ENCODE measurements around the gene NID1. TPM values are rescaled to one million over a fixed set of nuclear protein-coding genes. Genes with fewer than 3 reads are reported as not detected.

The NID1 gene
- total and polyA plus RNA-seq, 7 donors, result 12.0 to 31.8 (median 22.2) TPM

- H3K4me3 ChIP-seq, result no peak overlapping the region
- ATAC-seq (no peak), DNase-seq (no peak)
- intact Hi-C loops (cut with DNase I), result no loop called here
- TF ChIP-seq, protein P1, sequence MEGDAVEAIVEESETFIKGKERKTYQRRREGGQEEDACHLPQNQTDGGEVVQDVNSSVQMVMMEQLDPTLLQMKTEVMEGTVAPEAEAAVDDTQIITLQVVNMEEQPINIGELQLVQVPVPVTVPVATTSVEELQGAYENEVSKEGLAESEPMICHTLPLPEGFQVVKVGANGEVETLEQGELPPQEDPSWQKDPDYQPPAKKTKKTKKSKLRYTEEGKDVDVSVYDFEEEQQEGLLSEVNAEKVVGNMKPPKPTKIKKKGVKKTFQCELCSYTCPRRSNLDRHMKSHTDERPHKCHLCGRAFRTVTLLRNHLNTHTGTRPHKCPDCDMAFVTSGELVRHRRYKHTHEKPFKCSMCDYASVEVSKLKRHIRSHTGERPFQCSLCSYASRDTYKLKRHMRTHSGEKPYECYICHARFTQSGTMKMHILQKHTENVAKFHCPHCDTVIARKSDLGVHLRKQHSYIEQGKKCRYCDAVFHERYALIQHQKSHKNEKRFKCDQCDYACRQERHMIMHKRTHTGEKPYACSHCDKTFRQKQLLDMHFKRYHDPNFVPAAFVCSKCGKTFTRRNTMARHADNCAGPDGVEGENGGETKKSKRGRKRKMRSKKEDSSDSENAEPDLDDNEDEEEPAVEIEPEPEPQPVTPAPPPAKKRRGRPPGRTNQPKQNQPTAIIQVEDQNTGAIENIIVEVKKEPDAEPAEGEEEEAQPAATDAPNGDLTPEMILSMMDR (IDR thresholded peaks at IDR 0.05), result no peak
- no peaks in the 10 kb centered on the region for H3K36me3 ChIP-seq (ENCODE audit: insufficient read depth in 1 of 2, low read depth in 1 of 2)
- WGBS, 3 donors, result 80 to 90% (median 84%) methylated on average over 4 of the region's 4 CpGs
- no peaks in the 10 kb centered on the region for H3K4me1 ChIP-seq
- no peaks in the 10 kb centered on the region for H3K27me3 ChIP-seq (ENCODE audit: insufficient read depth in 3 of 3, low read length in 2 of 3)
- no peaks in the 10 kb centered on the region for H3K9me3 ChIP-seq
- H3K27ac ChIP-seq, result no peak overlapping the region
Measured at GRCh38 chr1:235952950-235953615, 111.8 kb downstream of the NID1 start.

GRCh38 chr1:235951661-235952060 is 113.2 kb downstream of the NID1 start:
- no peak overlapping the region for H3K27ac ChIP-seq
- H3K9me3 ChIP-seq, result no peaks in the 10 kb centered on the region
- H3K4me1 ChIP-seq, result no peaks in the 10 kb centered on the region
- TF ChIP-seq, protein P1 (IDR thresholded peaks at IDR 0.05), result no peak
- intact Hi-C loops (cut with DNase I), result no loop called here
- 84 to 90% (median 87%) methylated on average over 4 of the region's 4 CpGs for WGBS, 3 donors
- no peak for ATAC-seq
- no peaks in the 10 kb centered on the region for H3K36me3 ChIP-seq (ENCODE audit: insufficient read depth in 1 of 2, low read depth in 1 of 2)
- no peak overlapping the region for H3K4me3 ChIP-seq
- H3K27me3 ChIP-seq (ENCODE audit: insufficient read depth in 3 of 3, low read length in 2 of 3), result no peaks in the 10 kb centered on the region
- no peak for DNase-seq

DNA sequence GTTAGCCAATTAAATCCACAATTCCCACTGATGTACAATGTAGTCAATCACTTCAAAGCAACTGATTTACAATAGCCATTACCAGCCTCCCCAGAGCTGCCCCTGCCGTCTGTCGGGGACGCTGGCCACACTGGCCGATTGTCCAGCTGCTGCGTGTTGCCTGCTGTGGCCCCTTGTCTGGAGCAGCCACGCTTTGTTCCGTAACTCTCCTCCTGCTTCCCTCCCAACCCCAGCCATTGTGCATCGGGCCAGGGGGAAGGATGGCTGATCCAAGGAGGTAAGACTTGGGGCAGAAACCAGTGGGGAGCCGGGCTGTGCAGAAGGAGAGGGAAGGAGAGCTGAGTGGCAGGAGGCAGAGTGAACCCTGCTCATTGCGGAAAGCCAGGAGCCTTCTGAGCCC is 114.6 kb downstream of the NID1 start:
- 73 to 78% (median 74%) methylated on average over 10 of the region's 10 CpGs for WGBS, 3 donors
- DNase-seq, result no peak
- Histone ChIP-seq H3K36me3 (ENCODE audit: insufficient read depth in 1 of 2, low read depth in 1 of 2) (no peaks in the 10 kb centered on the region), H3K27me3 (ENCODE audit: insufficient read depth in 3 of 3, low read length in 2 of 3) (no peaks in the 10 kb centered on the region), H3K27ac (no peak overlapping the region), H3K4me3 (no peak overlapping the region), H3K4me1 (no peaks in the 10 kb centered on the region), H3K9me3 (no peaks in the 10 kb centered on the region)
- intact Hi-C loops (cut with DNase I), result no loop called here
- no peak for ATAC-seq
- TF ChIP-seq, protein P1 (IDR thresholded peaks at IDR 0.05), result no peak

GRCh38 chr1:235948774-235949427 is 116.0 kb downstream of the NID1 start:
- Histone ChIP-seq H3K4me3 (no peak overlapping the region), H3K27ac (no peak overlapping the region), H3K4me1 (no peaks in the 10 kb centered on the region), H3K9me3 (no peaks in the 10 kb centered on the region), H3K27me3 (ENCODE audit: insufficient read depth in 3 of 3, low read length in 2 of 3) (no peaks in the 10 kb centered on the region), H3K36me3 (ENCODE audit: insufficient read depth in 1 of 2, low read depth in 1 of 2) (no peaks in the 10 kb centered on the region)
- TF ChIP-seq, protein P1 (IDR thresholded peaks at IDR 0.05), result no peak
- WGBS, 3 donors, result 78 to 89% (median 81%) methylated on average over 4 of the region's 4 CpGs
- intact Hi-C loops (cut with DNase I), result no loop called here
- ATAC-seq, result no peak
- no peak for DNase-seq

Data from psoas muscle (tissue), 8 donors.